ENCODE data around the gene FAM222B. TPM values are rescaled to one million over a fixed set of nuclear protein-coding genes. Genes with fewer than 3 reads are reported as not detected.

The FAM222B gene, protein sequence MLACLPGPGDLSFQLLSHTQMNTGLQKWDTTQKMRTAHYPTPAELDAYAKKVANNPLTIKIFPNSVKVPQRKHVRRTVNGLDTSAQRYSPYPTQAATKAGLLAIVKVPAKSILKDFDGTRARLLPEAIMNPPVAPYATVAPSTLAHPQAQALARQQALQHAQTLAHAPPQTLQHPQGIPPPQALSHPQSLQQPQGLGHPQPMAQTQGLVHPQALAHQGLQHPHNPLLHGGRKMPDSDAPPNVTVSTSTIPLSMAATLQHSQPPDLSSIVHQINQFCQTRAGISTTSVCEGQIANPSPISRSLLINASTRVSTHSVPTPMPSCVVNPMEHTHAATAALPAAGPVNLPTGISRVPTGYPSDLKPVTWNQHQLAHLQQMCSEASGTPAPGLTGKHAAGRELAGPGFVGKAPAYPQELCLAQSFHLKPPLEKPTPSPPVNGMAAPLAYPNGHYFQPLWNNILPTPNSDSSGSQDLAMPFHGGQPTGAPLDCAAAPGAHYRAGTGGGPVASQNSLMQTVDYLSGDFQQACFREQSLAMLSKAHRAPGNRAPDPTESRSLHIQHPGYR
- 10 to 100 TPM; 16.9 to 23.1 TPM for total RNA-seq
- polyA plus RNA-seq: 10 to 100 TPM in 1 of 3 donors, 1 to 10 TPM in 2; 7.5 to 20.0 (median 9.2) TPM
- total RNA-seq: 7.2 to 13.0 (median 11.3) reads per million in 6 experiments

- Mint-ChIP-seq H3K4me1 (peaks cover 10 to 29% (median 24%) of the 10 kb centered on the region in 4 donors), H3K4me3 (peak within 1 kb of the TSS; percentile 94 to 100 (median 98)), H3K9me3 (no peaks in the 10 kb centered on the region), H3K27ac (peak within 1 kb of the TSS; percentile 87 to 98 (median 96)), H3K36me3 (peaks cover 0 to 5% (median 0%) of the 10 kb centered on the region in 3 donors), H3K27me3 (peaks cover 0 to 2% (median 0%) of the 10 kb centered on the region in 5 donors)
- DNase-seq: peak; percentile 77 to 90 (median 84)
- POLR2A ChIA-PET: interaction anchor here (0.6 to 3.0 kb wide), 20 partner anchors 12 to 131 kb away, joined by 3 to 18 read pairs (median 6); partner anchors contain the start of genes DHRS13, ERAL1, FLOT2 and NEK8
- peak; percentile 97 to 98 for ATAC-seq
Observed at GRCh38 chr17:28842282-28843012, at the start of gene FAM222B. Gene FAM222B (minus strand): TSS chr17:28842790. CDS start chr17:28766667, 76,123 bp downstream.

DNA sequence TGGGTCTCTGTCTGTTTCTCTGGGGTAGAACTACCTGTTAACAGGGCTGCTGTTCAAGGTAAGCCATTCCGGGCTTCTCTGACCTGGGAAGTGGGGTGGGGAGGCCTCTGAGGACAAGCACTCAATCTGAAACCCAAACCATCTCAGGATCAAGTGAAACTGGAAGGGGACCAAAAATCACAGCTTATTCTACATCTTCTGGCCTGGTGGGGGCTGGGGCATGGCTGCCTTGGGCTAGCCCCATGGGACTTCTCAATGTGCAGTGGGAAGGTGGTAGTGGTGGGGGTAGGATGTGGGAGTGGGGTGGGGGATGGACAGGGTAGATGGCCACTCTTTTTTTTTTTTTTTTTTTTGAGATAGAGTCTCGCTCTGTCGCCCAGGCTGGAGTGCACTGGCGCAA, 49.4 kb upstream of the FAM222B start:
- Mint-ChIP-seq H3K4me3 (peak overlapping the region in 7 of 10 donors; percentile 33 to 81 (median 54)), H3K9me3 (no peaks in the 10 kb centered on the region), H3K27ac (peak overlapping the region; percentile 83 to 99 (median 94)), H3K36me3 (peaks cover 0 to 23% (median 5%) of the 10 kb centered on the region in 3 donors), H3K27me3 (no peaks in the 10 kb centered on the region), H3K4me1 (peaks cover 31 to 77% (median 65%) of the 10 kb centered on the region in 4 donors)
- DNase-seq: no peak
- POLR2A ChIA-PET: interaction anchor here (0.7 to 5.0 kb wide), 5 partner anchors 10 to 83 kb away, joined by 5 to 27 read pairs (median 16); partner anchors contain the start of genes DHRS13 and ERAL1
- no peak for ATAC-seq

- no peak for DNase-seq
Observed at GRCh38 chr17:28891201-28891600, 48.6 kb upstream of the FAM222B start.

GRCh38 chr17:28889996-28890395, 47.4 kb upstream of the FAM222B start:
- H3K36me3 Mint-ChIP-seq: peaks cover 0 to 35% (median 5%) of the 10 kb centered on the region in 3 donors
- peak overlapping the region in 2 of 10 donors; percentile 10 to 14 for H3K4me3 Mint-ChIP-seq
- H3K27ac Mint-ChIP-seq: peak overlapping the region in 9 of 10 donors; percentile 37 to 98 (median 77)
- POLR2A ChIA-PET: interaction anchor here (0.6 to 5.0 kb wide), 3 partner anchors 18 to 129 kb away, joined by 3 to 20 read pairs (median 4); no protein-coding TSS in a partner anchor
- H3K27me3 Mint-ChIP-seq: no peaks in the 10 kb centered on the region
- H3K4me1 Mint-ChIP-seq: peaks cover 27 to 69% (median 56%) of the 10 kb centered on the region in 4 donors
- ATAC-seq (no peak), DNase-seq (no peak)
- H3K9me3 Mint-ChIP-seq: no peaks in the 10 kb centered on the region

More at GRCh38 chr17:28891201-28891600, 48.6 kb upstream of the FAM222B start:
- Mint-ChIP-seq H3K27ac (peak overlapping the region in 9 of 10 donors; percentile 83 to 99 (median 95)), H3K4me1 (peaks cover 27 to 74% (median 60%) of the 10 kb centered on the region in 4 donors), H3K27me3 (no peaks in the 10 kb centered on the region), H3K36me3 (peaks cover 0 to 26% (median 5%) of the 10 kb centered on the region in 3 donors), H3K4me3 (peak overlapping the region in 7 of 10 donors; percentile 33 to 66 (median 48)), H3K9me3 (no peaks in the 10 kb centered on the region)
- POLR2A ChIA-PET: interaction anchor here (0.7 to 5.0 kb wide), 3 partner anchors 11 to 50 kb away, joined by 4 to 27 read pairs (median 20); partner anchors contain the start of gene DHRS13
- ATAC-seq: no peak

DNA sequence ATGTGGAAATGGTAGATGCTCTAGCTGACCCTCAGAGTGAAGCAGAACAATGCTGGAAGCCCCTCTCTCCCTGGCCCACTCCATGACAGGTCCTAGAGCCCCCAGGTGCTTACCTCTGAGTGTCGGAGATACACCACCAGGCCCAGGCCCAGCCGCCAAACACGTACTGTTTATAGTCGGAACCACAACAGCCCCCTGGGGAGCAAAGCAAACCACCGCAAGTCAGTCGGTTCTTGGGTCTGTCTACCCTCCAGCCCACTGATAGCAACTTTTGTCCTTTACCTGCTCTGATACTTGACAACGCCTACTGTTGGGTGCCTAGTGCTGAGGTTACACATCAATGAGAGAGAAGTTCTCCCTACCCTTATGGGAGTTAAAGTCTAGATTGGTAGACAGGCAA, 46.2 kb upstream of the FAM222B start:
- Mint-ChIP-seq H3K27me3 (no peaks in the 10 kb centered on the region), H3K27ac (peak overlapping the region in 8 of 10 donors; percentile 33 to 85 (median 52)), H3K36me3 (peaks cover 0 to 44% (median 5%) of the 10 kb centered on the region in 3 donors), H3K4me3 (peak overlapping the region in 1 of 10 donors; percentile 20), H3K4me1 (peaks cover 33 to 65% (median 54%) of the 10 kb centered on the region in 4 donors), H3K9me3 (no peaks in the 10 kb centered on the region)
- no peak for ATAC-seq
- no peak for DNase-seq
- POLR2A ChIA-PET: interaction anchor here (1.3 kb wide), 1 partner anchor 18 kb away, joined by 4 read pairs; no protein-coding TSS in a partner anchor

DNA sequence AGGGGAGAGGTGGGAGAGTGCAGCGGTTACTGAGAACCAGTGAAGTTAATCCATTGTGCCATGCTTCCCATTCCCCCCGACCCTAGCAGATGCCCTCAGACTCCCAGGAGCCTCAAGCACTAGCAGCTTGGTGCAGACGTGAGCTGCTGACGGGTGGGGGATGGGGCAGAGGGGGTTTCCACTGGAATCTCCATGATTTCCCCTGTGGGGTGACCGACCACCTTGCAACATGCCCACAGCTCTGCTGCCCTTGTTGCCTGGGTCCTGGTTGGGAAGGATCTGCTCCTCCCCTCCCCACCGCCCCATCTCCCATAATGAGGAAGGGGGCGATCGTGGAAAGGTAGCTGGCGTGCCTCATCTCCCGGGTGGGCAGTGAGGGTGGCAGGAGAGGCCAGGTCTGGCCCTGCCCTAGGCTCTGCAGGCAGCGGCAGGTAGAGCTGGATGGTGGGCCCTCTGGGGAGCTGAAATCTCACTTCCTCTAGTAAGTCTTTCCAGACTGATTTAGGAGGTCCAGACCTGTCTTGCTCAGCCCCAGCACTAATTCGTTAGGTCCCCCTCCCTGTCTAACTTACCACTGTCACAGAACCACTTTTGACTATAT, 45.4 kb upstream of the FAM222B start:
- POLR2A ChIA-PET: interaction anchor here (0.6 to 1.3 kb wide), 3 partner anchors 12 to 64 kb away, joined by 3 to 4 read pairs (median 3); no protein-coding TSS in a partner anchor
- no peak for ATAC-seq

GRCh38 chr17:28885951-28886350, 43.4 kb upstream of the FAM222B start:
- H3K9me3 Mint-ChIP-seq: no peaks in the 10 kb centered on the region
- DNase-seq: no peak
- ATAC-seq: no peak
- peaks cover 0 to 49% (median 6%) of the 10 kb centered on the region in 3 donors for H3K36me3 Mint-ChIP-seq
- no peak overlapping the region for H3K4me3 Mint-ChIP-seq
- POLR2A ChIA-PET: interaction anchor here (1.1 to 2.3 kb wide), 3 partner anchors 8 to 15 kb away, joined by 3 to 10 read pairs (median 5); partner anchors contain the start of gene FLOT2
- H3K27me3 Mint-ChIP-seq: no peaks in the 10 kb centered on the region
- H3K27ac Mint-ChIP-seq: no peak overlapping the region
- peaks cover 19 to 39% (median 29%) of the 10 kb centered on the region in 4 donors for H3K4me1 Mint-ChIP-seq

More for the DNA sequence above, 45.4 kb upstream of the FAM222B start:
- DNase-seq: no peak
- Mint-ChIP-seq H3K27me3 (no peaks in the 10 kb centered on the region), H3K4me1 (peaks cover 26 to 57% (median 46%) of the 10 kb centered on the region in 4 donors), H3K36me3 (peaks cover 0 to 46% (median 6%) of the 10 kb centered on the region in 3 donors), H3K4me3 (no peak overlapping the region), H3K27ac (peak overlapping the region in 5 of 10 donors; percentile 6 to 59 (median 55)), H3K9me3 (no peaks in the 10 kb centered on the region)

DNA sequence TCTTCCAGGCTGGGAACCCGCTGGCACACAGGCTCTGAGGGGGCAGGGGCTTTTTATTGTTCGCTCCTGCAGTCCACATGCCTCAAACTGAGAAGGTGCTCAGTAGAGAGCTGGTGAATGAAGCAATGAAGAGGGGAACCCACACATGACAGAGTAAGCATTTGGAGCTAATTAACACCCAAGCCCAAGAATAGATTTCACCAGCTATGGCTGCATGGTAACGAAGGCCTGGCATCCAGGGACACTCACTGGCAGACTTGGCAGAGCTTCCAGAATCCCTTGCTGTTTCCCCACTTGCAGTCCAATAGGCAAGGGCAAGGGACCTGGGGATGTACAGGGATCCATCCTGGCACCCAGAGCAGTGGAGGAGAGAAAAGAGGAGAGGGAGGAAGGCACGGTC, 42.8 kb upstream of the FAM222B start:
- DNase-seq (no peak), ATAC-seq (no peak)
- POLR2A ChIA-PET: interaction anchor here (1.1 to 2.3 kb wide), 2 partner anchors 8 to 12 kb away, joined by 3 to 10 read pairs; partner anchors contain the start of gene FLOT2
- Mint-ChIP-seq H3K4me1 (peaks cover 14 to 34% (median 26%) of the 10 kb centered on the region in 4 donors), H3K4me3 (no peak overlapping the region), H3K36me3 (peaks cover 0 to 51% (median 5%) of the 10 kb centered on the region in 3 donors), H3K27me3 (no peaks in the 10 kb centered on the region), H3K27ac (peak overlapping the region in 4 of 10 donors; percentile 41 to 75 (median 56)), H3K9me3 (no peaks in the 10 kb centered on the region)

DNA sequence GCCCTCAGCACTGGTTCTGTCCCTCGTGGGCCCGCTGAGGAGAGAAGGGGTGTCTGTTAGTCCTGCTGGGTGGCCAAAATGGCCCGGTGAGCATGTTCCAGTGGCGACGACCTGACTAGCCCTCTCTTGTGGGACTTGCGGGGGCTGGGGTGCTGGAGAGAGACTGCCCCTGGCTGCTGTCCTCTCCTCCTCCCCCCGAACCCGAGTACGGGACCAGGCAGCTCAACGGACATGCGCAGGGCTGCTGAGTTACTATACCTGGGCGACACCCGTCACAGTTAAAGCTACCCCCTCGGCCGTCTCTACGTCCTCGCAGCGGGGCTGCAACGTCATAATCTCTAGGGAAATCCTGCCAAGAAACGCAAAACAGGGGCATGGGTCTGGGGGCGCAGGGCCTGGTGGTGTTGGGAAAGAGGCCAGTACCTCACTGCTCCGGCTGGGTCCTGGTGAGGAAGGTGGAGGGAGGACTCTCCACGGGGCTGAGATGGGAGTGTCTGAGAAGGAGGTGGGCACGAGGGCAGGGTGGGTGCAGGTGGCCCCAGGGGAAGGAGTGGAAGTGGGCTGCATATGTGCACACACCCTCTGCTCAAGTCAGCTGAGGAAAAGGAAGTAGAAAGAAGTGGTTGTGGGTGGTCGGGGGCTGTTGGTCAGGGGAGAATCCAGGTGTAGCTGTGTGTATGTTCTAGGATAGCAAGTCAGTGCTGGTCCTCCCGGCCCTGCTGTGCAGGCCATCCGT, 41.5 kb upstream of the FAM222B start:
- ATAC-seq (no peak), DNase-seq (no peak)
- POLR2A ChIA-PET: interaction anchor here (0.6 to 2.3 kb wide), 2 partner anchors 10 to 13 kb away, joined by 3 to 10 read pairs; partner anchors contain the start of gene FLOT2
- no peaks in the 10 kb centered on the region for H3K9me3 Mint-ChIP-seq
- no peak overlapping the region for H3K4me3 Mint-ChIP-seq
- H3K36me3 Mint-ChIP-seq: peaks cover 0 to 63% (median 8%) of the 10 kb centered on the region in 3 donors
- H3K27ac Mint-ChIP-seq: peak overlapping the region in 2 of 10 donors; percentile 57 to 65
- H3K27me3 Mint-ChIP-seq: no peaks in the 10 kb centered on the region
- peaks cover 9 to 28% (median 22%) of the 10 kb centered on the region in 4 donors for H3K4me1 Mint-ChIP-seq

DNA sequence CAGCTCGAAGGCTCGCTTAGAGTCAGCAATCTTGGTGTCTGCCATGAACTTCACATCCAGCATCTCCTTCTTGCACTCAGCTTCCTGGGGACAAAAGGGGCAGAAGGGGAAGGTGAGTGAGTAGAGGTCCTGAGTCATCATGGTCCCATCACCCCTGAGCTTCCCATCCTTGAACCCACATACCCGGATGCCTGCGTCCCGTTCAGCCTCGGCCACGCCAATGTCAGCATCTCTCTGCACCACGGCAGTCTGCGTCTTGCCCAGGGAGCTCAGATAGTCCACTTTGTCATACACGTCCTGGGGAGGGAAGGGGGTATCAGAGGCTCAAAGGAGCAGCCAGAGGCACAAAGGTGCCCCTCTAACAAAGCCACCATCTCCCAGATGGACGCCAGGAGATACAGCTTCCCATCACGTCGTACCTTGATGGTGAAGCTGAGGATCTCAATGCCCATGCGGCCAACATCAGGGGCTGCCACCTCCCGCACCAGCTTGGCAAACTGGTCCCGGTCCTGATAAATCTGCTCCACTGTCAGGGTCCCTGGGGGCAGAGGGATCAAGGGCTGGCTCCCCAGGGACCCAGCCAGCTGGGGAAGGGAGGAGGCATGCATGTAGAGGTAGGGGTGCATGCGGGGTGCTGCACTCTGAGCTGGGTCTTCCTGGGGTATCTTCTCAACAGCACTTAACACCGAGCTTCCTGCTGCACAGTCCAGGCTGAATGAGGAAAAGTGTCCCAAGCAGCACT, 39.7 kb upstream of the FAM222B start:
- H3K27me3 Mint-ChIP-seq: no peaks in the 10 kb centered on the region
- H3K27ac Mint-ChIP-seq: peak overlapping the region in 1 of 10 donors; percentile 29
- POLR2A ChIA-PET: interaction anchor here (0.9 to 2.2 kb wide), 6 partner anchors 14 to 49 kb away, joined by 3 to 5 read pairs (median 4); partner anchors contain the start of gene FLOT2
- ATAC-seq (no peak), DNase-seq (no peak)
- H3K9me3 Mint-ChIP-seq: no peaks in the 10 kb centered on the region
- H3K4me1 Mint-ChIP-seq: peaks cover 9 to 21% (median 16%) of the 10 kb centered on the region in 4 donors
- no peak overlapping the region for H3K4me3 Mint-ChIP-seq
- H3K36me3 Mint-ChIP-seq: peaks cover 6 to 74% (median 21%) of the 10 kb centered on the region in 3 donors

Measured in naive thymus-derived CD8-positive, alpha-beta T cell (primary cell).